Mucosa of descending colon (tissue), 3 donors: Measurements from ENCODE around the gene NHERF1. TPM values are rescaled to one million over a fixed set of nuclear protein-coding genes. Genes with fewer than 3 reads are reported as not detected.
A peak's percentile ranks its signal among the peaks of the same experiment; 100 is the strongest.

Experiments used
- ATAC-seq: fragments of 200-7000 bp; cut with Tn5 transposase; one replicate; pipeline ENCODE4 v1.9.1; 2020; ENCODE audit warnings: mild to moderate bottlenecking, moderate library complexity
- DNase-seq, 3 donors: peaks; one replicate each; pipeline ENCODE4 v3.0.0-alpha.2; 2020
- H3K36me3 ChIP-seq: fragments of 200-600 bp; one replicate; pipeline ENCODE4 v1.8.0; 2021; ENCODE audit warnings: low read depth, mild to moderate bottlenecking
- H3K4me1 ChIP-seq: fragments of 200-600 bp; one replicate; pipeline ENCODE4 v1.8.0; 2021; ENCODE audit warnings: low read depth, mild to moderate bottlenecking
- H3K4me3 ChIP-seq: fragments of 200-600 bp; one replicate; pipeline ENCODE4 v1.8.0; 2021; ENCODE audit warnings: mild to moderate bottlenecking
- H3K9me3 ChIP-seq: fragments of 200-600 bp; one replicate; pipeline ENCODE4 v1.8.0; 2021; ENCODE audit warnings: mild to moderate bottlenecking
- intact Hi-C, 2 donors: fragments of 100-400 bp; cut with DNase I in 1 of 2; cut with micrococcal nuclease in 1 of 2; formaldehyde crosslinking; loops; one replicate each; pipeline versions ENCODE4 v1.11.0 to v1.11.1; 2022; cut with DNase I, micrococcal nuclease
- total RNA-seq, 3 donors: library from RNA; stranded (reverse); fragmentation: NEBNext Ultra II Directional in 2 of 3; extraction: Animal tissue kit (Norgen Biotek cat#: 25700) in 2 of 3; gene quantifications; one replicate each; pipeline versions ENCODE4 v1.2.1 to v1.2.4, GENCODE V29; 2021 to 2023
- TF ChIP-seq, protein P1 (sequence below): fragments of 200-600 bp; IDR thresholded peaks from one replicate; pipeline ENCODE4 v1.8.0; 2022; ENCODE audit warnings: antibody characterized with exemption, mild to moderate bottlenecking
- donor health status: DM: no; HTN: no; CAD: no; lungs with moderate emphysema.
- donor health status: DM: no; HTN: no; CAD: no.
- donor health status: DM: no; HTN: yes; CAD: no.

NHERF1 gene
- total RNA-seq, 3 donors from 2014 or later: 109 to 281 (median 164) TPM

DNA sequence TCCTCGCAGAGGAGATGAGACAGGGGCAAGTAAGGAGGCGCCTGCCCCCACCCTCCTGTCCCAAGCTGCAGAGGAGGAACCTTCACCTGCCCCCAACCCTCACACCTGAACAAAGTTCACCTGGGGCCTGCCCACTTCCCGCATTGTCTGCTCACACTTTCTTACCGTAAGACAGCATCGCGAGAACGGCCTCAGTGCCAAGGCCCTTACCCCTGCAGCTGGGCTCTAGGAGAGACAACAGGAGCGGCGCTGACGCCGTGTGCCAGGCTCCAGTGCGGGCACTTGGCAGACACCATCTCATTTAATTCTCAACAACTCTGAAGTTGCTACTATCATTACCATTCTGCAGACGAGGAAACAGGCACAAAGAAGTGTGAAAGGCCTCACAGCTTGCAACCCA lies 23.6 kb downstream of the NHERF1 start:
- H3K4me1 ChIP-seq: peaks cover 19% of the 10 kb centered on the region
- intact Hi-C loops: no loop called here
- DNase-seq (no peak), ATAC-seq (no peak)
- TF ChIP-seq, protein P1, sequence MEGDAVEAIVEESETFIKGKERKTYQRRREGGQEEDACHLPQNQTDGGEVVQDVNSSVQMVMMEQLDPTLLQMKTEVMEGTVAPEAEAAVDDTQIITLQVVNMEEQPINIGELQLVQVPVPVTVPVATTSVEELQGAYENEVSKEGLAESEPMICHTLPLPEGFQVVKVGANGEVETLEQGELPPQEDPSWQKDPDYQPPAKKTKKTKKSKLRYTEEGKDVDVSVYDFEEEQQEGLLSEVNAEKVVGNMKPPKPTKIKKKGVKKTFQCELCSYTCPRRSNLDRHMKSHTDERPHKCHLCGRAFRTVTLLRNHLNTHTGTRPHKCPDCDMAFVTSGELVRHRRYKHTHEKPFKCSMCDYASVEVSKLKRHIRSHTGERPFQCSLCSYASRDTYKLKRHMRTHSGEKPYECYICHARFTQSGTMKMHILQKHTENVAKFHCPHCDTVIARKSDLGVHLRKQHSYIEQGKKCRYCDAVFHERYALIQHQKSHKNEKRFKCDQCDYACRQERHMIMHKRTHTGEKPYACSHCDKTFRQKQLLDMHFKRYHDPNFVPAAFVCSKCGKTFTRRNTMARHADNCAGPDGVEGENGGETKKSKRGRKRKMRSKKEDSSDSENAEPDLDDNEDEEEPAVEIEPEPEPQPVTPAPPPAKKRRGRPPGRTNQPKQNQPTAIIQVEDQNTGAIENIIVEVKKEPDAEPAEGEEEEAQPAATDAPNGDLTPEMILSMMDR: no peak
- H3K4me3 ChIP-seq: no peak overlapping the region
- H3K36me3 ChIP-seq: no peaks in the 10 kb centered on the region
- no peaks in the 10 kb centered on the region for H3K9me3 ChIP-seq

DNA sequence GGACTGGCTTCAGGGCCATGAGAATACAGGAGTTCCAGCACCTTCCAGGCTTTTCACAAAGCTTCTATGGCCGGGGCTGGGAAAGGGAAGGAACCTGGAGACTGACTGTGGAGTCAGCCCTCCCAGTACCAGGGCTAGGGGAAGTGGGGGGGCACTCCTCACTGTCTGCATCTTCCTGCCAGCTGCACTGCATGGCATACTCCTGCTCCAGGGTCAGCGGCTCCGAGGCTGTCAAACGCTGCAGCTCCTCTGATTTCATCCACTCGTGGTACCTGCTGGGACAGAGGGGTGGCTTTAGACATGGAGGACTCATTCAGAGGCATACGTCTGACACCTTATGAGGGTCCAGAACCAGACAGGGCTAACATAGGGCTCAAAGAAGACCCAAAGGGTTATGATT lies 25.0 kb downstream of the NHERF1 start:
- Histone ChIP-seq H3K4me1 (peaks cover 25% of the 10 kb centered on the region), H3K9me3 (no peaks in the 10 kb centered on the region), H3K36me3 (no peaks in the 10 kb centered on the region), H3K4me3 (no peak overlapping the region)
- DNase-seq (no peak), ATAC-seq (no peak)
- intact Hi-C loops: no loop called here
- TF ChIP-seq, protein P1: no peak

DNA sequence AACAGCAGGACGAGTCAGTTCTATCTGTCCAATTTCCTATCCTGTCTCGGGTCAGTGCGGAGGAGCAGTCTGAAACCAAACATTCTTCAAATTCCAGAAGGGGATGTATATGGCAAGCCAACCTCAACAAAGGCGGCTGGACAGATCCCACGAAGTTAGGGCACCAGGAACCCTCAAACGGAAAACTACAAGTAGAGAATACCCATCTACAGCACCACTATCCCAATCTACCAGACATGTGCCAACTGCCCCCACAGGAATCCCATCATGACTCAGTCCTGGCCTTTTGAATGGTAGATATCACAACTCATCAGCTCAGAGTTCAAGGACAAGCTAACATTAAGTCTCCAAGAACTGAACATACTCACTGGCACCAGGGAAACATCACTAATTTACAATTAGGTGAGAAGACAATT lies 25.5 kb downstream of the NHERF1 start:
- intact Hi-C loops: no loop called here
- Histone ChIP-seq H3K36me3 (no peaks in the 10 kb centered on the region), H3K9me3 (no peaks in the 10 kb centered on the region), H3K4me3 (no peak overlapping the region), H3K4me1 (peaks cover 25% of the 10 kb centered on the region)
- TF ChIP-seq, protein P1: no peak
- DNase-seq (no peak), ATAC-seq (no peak)

DNA sequence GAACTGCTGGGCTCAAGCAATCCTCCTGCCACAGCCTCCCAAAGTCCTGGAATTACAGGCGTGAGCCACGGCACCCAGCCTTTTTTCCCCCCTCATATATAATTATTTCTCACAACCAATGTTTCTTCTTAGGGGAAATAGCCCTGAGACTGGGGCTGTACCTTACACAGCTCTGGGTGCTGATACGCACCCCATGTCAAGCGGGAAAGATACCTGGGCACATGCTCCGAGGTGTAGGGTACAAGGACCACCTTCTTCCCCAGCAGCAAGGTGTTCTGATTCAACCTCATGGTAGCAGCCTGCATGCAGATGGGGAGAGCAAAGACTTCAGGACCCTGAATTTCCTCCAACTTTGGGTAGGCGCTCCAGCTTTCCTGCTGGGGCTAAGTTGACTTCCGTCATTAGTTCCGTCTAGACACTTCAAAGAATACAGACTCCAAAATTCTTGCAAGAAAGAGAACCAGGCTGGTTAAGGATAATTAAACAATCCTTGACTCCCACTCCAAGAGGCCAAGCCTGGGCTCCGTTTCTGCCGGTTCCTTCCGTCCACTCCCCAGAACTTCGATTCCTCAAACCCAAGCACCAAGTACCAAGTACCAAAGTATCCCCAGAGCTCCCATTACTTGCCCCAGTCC lies 27.1 kb downstream of the NHERF1 start:
- DNase-seq (no peak), ATAC-seq (peak; percentile 0)
- Histone ChIP-seq H3K36me3 (no peaks in the 10 kb centered on the region), H3K4me1 (peaks cover 25% of the 10 kb centered on the region), H3K9me3 (no peaks in the 10 kb centered on the region), H3K4me3 (peak overlapping the region; percentile 50)
- intact Hi-C loops: no loop called here
- TF ChIP-seq, protein P1: no peak

DNA sequence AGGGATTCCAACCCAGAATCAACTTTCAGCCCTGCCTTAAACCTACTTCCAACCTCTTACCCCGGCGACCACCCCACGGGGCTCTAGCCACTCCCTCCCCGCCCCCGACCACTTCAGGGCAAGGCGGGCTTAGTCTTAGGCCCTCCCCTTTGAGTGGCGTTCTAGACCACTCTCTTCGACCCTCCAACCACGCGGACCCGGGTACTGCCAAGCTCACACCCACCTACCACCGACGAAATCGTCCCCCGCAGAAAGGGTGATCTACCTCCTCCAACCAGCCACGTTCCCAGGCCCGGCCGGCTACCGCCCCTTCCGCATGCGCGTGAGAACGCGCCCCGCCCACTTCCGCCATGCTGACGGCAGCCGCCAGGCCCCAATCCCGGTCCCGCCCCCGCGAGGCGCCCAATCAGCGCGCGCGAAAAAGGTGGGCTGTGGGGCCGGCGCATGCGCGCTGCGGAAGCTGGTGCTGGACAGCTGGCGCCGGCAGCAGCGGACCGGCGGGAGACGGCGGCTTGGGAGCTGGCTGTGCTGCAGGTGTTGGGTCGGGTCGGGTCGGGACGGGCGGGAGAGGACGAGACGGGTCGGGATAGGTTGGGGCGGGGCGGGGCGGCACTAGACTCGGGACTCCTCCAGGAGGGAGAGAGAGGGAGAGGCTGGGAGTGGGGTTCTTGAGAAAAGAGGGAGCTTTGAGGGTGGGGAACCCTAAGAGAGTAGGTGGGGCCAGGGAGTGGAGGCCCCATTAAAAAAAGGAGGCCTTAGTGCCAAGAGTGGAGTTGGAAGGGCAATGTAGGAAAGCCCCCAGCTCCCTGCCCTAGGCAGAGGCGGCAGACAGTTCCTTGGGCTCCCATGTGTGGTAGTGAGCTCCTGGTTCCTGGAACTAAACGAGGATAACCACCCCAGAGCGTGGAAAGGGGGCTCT lies 27.9 kb downstream of the NHERF1 start, which contains the start of gene NAT9:
Gene NAT9, minus strand, starts transcription at position 302 of the 919 bp plus-strand sequence. CDS start 647 bp downstream, outside the sequence.
- ATAC-seq (peak; percentile 97), DNase-seq (peak; percentile 98 to 100 (median 99))
- peaks cover 20% of the 10 kb centered on the region for H3K4me1 ChIP-seq
- no peaks in the 10 kb centered on the region for H3K9me3 ChIP-seq
- intact Hi-C loops: no loop called here
- H3K4me3 ChIP-seq: peak within 1 kb of the TSS; percentile 50
- TF ChIP-seq, protein P1: no peak
- H3K36me3 ChIP-seq: no peaks in the 10 kb centered on the region
